GM13977 (cell line): ENCODE results near the gene AFF3.

ENCODE experiments used
- DNase-seq: peaks from one replicate; pipeline ENCODE4 v3.0.0; 2012; ENCODE audit warnings: low spot score
- CTCF ChIP-seq: IDR thresholded peaks from 2 replicates; pipeline ENCODE4 v1.5.1; 2012; ENCODE audit warnings: mild to moderate bottlenecking, control low read depth; ENCODE audit not compliant: insufficient read depth; ENCODE audit errors: extremely low read depth, missing control alignments
- in situ Hi-C: fragments of 300-500 bp; cut with MboI; formaldehyde crosslinking; loops from one replicate; pipeline ENCODE4 v1.12.0; 2022; ENCODE audit warnings: low sequenced_read_pairs, low pct_unique_long_range_greater_than_20kb, mixed read lengths, inconsistent platforms; ENCODE audit not compliant: unreplicated experiment

The AFF3 gene

GRCh38 chr2:100064165-100064564 is 78.2 kb downstream of the AFF3 start:
- TF ChIP-seq CTCF, result no peak
- in situ Hi-C loops, result no loop called here
- no peak for DNase-seq

- no peak for TF ChIP-seq CTCF
- DNase-seq, result no peak
- in situ Hi-C loops, result no loop called here
Observed at GRCh38 chr2:100063459-100063953, 78.9 kb downstream of the AFF3 start.

GRCh38 chr2:100062336-100062735 is 80.1 kb downstream of the AFF3 start:
- in situ Hi-C loops, result no loop called here
- DNase-seq, result no peak
- TF ChIP-seq CTCF, result no peak

- in situ Hi-C loops, result no loop called here
- TF ChIP-seq CTCF, result no peak
- DNase-seq, result no peak
Observed at GRCh38 chr2:100060875-100061274, 81.5 kb downstream of the AFF3 start.

GRCh38 chr2:100059638-100060037 is 82.8 kb downstream of the AFF3 start:
- no peak for DNase-seq
- no peak for TF ChIP-seq CTCF
- in situ Hi-C loops, result no loop called here

- no peak for TF ChIP-seq CTCF
- in situ Hi-C loops, result no loop called here
- DNase-seq, result no peak
Observed at GRCh38 chr2:100057901-100058261, 84.5 kb downstream of the AFF3 start.

GRCh38 chr2:100054426-100054825 is 88.0 kb downstream of the AFF3 start:
- TF ChIP-seq CTCF, result no peak
- no peak for DNase-seq
- in situ Hi-C loops, result no loop called here
